WI38 (cell line): ENCODE results near the gene TMEM171.

Experiments used
- H3K4me3 ChIP-seq: 2 replicates; pipeline ENCODE4 v1.5.1; 2011; ENCODE audit warnings: low read depth, mild to moderate bottlenecking, control low read depth, low read length
- TF ChIP-seq, protein P1 (sequence below): IDR thresholded peaks from 2 replicates; pipeline ENCODE4 v1.5.1; 2012; ENCODE audit warnings: low read depth, mild to moderate bottlenecking, control low read depth, low read length

TMEM171 gene

DNA sequence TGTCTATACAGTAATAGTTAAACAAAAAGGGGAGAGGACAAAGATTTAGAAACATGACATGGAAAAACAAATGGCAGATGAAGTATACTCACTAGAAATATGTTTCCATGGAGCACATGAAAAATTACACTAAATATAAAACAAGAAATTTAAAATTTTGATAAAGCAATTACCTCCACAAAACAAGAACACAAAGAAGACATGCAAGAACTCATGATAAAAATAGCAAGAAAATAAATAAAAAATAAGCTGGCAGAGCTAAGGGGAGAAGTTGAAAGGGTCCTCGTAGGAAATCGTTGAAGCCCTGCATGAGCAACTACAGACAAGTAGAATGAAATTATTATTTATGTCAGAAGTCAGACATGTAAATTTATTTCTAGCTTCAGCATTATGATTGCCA, 22.6 kb upstream of the TMEM171 start:
- no peak overlapping the region for H3K4me3 ChIP-seq
- TF ChIP-seq, protein P1, sequence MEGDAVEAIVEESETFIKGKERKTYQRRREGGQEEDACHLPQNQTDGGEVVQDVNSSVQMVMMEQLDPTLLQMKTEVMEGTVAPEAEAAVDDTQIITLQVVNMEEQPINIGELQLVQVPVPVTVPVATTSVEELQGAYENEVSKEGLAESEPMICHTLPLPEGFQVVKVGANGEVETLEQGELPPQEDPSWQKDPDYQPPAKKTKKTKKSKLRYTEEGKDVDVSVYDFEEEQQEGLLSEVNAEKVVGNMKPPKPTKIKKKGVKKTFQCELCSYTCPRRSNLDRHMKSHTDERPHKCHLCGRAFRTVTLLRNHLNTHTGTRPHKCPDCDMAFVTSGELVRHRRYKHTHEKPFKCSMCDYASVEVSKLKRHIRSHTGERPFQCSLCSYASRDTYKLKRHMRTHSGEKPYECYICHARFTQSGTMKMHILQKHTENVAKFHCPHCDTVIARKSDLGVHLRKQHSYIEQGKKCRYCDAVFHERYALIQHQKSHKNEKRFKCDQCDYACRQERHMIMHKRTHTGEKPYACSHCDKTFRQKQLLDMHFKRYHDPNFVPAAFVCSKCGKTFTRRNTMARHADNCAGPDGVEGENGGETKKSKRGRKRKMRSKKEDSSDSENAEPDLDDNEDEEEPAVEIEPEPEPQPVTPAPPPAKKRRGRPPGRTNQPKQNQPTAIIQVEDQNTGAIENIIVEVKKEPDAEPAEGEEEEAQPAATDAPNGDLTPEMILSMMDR: no peak

DNA sequence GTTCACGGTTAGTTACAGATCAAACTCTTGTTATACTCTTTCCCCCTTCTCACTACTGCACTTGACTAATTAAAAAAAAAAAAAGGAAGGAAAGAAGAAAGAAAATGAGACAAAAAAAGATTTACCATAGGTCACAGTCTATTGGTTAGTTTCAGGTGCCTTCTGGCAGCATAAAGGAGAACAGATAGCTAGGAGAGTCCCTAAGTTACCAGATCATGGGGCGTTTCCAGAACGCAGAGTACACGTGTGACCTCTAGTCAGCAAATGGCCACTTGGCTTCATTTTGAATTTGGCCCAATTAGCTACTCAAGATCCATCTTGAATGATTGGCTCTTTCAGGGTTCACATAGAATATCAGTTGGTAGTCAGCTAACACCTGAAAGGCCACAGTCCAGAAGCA, 20.3 kb upstream of the TMEM171 start:
- H3K4me3 ChIP-seq: no peak overlapping the region
- TF ChIP-seq, protein P1: no peak

DNA sequence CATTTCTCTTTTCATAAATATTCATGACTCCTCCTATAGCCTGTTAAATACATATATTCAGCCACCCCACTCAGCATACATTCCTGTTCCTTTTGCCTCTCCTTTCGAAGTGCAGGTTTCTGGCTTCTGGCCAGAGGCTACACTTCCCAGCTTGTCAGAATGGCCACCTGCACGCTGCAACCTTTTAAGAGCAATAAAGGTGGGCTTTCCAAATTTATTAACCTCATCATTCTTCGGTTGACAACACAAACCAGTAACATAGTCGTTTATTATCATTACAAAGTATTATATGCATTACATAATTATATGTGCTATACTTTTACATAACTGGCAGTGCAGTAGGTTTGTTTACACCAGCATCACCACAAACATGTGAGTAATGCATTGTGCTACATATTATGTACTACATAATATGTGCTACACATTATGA, 16.5 kb upstream of the TMEM171 start:
- H3K4me3 ChIP-seq: no peak overlapping the region
- TF ChIP-seq, protein P1: no peak

DNA sequence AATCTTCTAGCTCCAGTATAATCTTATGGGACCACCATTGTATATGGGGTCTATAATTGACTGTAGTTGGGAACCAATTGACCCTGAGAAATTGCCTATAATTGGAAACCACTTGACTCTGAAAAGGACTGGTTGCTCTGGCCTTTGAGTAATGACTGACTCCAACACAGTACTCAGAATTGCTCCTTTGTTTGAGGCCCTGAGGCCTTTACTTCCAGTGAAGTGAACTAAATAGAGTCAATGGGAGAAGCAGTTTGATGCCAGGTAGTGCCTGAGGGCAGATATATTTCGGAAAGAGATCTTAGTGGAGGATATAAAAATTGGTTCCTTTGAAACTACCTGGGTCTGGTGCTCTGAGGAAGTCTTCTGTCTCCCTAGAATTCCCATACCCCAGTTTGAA, 16.0 kb upstream of the TMEM171 start:
- TF ChIP-seq, protein P1: no peak
- no peak overlapping the region for H3K4me3 ChIP-seq

GRCh38 chr5:73106335-73106734, 14.0 kb upstream of the TMEM171 start:
- TF ChIP-seq, protein P1: no peak
- no peak overlapping the region for H3K4me3 ChIP-seq

DNA sequence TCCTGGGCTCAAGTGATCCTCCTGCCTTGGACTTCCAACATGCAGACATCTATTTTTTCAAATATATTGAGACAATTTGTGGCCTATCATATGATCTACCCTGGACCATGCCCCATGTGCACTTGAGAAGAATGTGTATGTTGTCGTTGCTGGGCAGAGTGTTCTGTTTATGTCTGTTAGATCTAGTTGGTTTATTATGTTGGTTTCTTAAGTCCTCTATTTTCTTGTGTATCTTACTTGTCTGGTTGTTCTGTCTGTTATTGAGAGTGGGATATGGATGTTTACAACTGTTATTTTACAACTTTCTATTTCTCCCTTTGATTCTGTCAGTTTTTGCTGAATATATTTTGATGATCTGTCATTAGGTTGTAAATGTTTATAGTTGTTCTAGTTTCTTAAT, 10.2 kb upstream of the TMEM171 start:
- TF ChIP-seq, protein P1: no peak

DNA sequence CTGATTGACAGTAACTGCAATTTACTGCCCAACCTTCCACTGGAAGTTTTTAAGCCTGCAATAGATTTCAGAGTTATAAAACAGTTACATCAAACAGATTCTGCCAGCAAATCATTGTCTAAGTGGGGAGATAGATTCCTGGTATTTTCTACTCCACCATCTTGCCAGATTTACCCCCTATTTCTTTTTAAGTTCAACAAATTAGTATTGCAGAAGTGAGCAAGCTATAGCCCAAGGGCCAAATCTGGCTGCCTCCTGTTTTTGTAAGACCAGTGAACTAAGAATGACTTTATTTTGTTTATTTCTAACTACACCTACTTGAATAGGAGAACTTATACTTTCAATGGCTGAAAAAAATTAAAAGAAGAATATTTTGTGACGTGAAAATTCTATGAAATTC, 8.8 kb upstream of the TMEM171 start:
- TF ChIP-seq, protein P1: no peak
- H3K4me3 ChIP-seq: no peak overlapping the region

More for the DNA sequence above, 10.2 kb upstream of the TMEM171 start:
- H3K4me3 ChIP-seq: no peak overlapping the region
